NCI-H345 treated with DMSO at 0.1 percent for 48 hours (cell line): ENCODE measurements around the gene BBS9.

Experiments
- DNase-seq: peaks from one replicate; lab custom pipeline; 2025; ENCODE audit not compliant: unreplicated experiment; lab: John Stamatoyannopoulos, UW

Gene BBS9

GRCh38 chr7:33591490-33591889, 462.1 kb downstream of the BBS9 start:
- no peak for DNase-seq

- DNase-seq: no peak
Observed at GRCh38 chr7:33592718-33593117, 463.4 kb downstream of the BBS9 start.

- DNase-seq: no peak
Observed at GRCh38 chr7:33593611-33594010, 464.2 kb downstream of the BBS9 start.

GRCh38 chr7:33596686-33597085, 467.3 kb downstream of the BBS9 start:
- no peak for DNase-seq

GRCh38 chr7:33597181-33597580, 467.8 kb downstream of the BBS9 start:
- no peak for DNase-seq

- no peak for DNase-seq
Observed at GRCh38 chr7:33601101-33601500, 471.7 kb downstream of the BBS9 start.

GRCh38 chr7:33601884-33602283, 472.5 kb downstream of the BBS9 start:
- DNase-seq: no peak

GRCh38 chr7:33604056-33604455, 474.7 kb downstream of the BBS9 start:
- DNase-seq: no peak

- DNase-seq: no peak
Observed at GRCh38 chr7:33610918-33611317, 481.6 kb downstream of the BBS9 start.

GRCh38 chr7:33612442-33612841, 483.1 kb downstream of the BBS9 start:
- DNase-seq: no peak

GRCh38 chr7:33614357-33615117, 485.2 kb downstream of the BBS9 start:
- DNase-seq: no peak

- no peak for DNase-seq
Observed at GRCh38 chr7:33616752-33617151, 487.4 kb downstream of the BBS9 start.

GRCh38 chr7:33619264-33619663, 489.9 kb downstream of the BBS9 start:
- no peak for DNase-seq

- DNase-seq: no peak
Observed at GRCh38 chr7:33623267-33623666, 493.9 kb downstream of the BBS9 start.

GRCh38 chr7:33624215-33624614, 494.9 kb downstream of the BBS9 start:
- no peak for DNase-seq

- DNase-seq: no peak
Observed at GRCh38 chr7:33626869-33627268, 497.5 kb downstream of the BBS9 start.

- DNase-seq: no peak
Observed at GRCh38 chr7:33627741-33628140, 498.4 kb downstream of the BBS9 start.

- DNase-seq: no peak
Observed at GRCh38 chr7:33628894-33629293, 499.5 kb downstream of the BBS9 start.

GRCh38 chr7:33630359-33630758, 501.0 kb downstream of the BBS9 start:
- DNase-seq: no peak

GRCh38 chr7:33632322-33632721, 503.0 kb downstream of the BBS9 start:
- no peak for DNase-seq

GRCh38 chr7:33632840-33633525, 503.6 kb downstream of the BBS9 start:
- DNase-seq: no peak

GRCh38 chr7:33634606-33635005, 505.2 kb downstream of the BBS9 start:
- no peak for DNase-seq

GRCh38 chr7:33636359-33636758, 507.0 kb downstream of the BBS9 start:
- DNase-seq: no peak
